Motor neuron (in vitro differentiated cells): ENCODE data around the gene CNTN5. TPM values are rescaled to one million over a fixed set of nuclear protein-coding genes. Genes with fewer than 3 reads are reported as not detected.

ENCODE experiments used
- ATAC-seq, 8 experiments: fragments of 200-7000 bp; cut with Tn5 transposase; replicated peaks in 6 of 8; 2 replicates each; pipeline ENCODE4 v1.8.0; 2021; ENCODE audit warnings: mild to moderate bottlenecking in 8 of 8, moderate library complexity in 8 of 8
- H3K27ac ChIP-seq, 2 donors: fragments of 250-450 bp; sonication (Bioruptor Pico); 2 replicates each; pipeline ENCODE4 v1.9.0; 2021; ENCODE audit warnings: antibody characterized with exemption in 2 of 2, mild to moderate bottlenecking in 2 of 2, moderate library complexity in 1 of 2
- H3K4me1 ChIP-seq, 2 donors: fragments of 250-450 bp; sonication (Bioruptor Pico); replicated peaks in 1 of 2; 2 replicates each; pipeline ENCODE4 v1.6.1; 2021; ENCODE audit warnings: antibody characterized with exemption in 2 of 2, mild to moderate bottlenecking in 2 of 2, moderate library complexity in 1 of 2
- H3K4me3 ChIP-seq, 5 donors: fragments of 250-450 bp; sonication (Bioruptor Pico); 2 replicates each; pipeline ENCODE4 v1.9.0; 2021; ENCODE audit warnings: antibody characterized with exemption in 5 of 5, mild to moderate bottlenecking in 5 of 5, moderate library complexity in 4 of 5
- WGBS, 10 experiments: fragments of 450-650 bp; shearing (Covaris generic); methylation state at CpG; one replicate each; pipeline ENCODE4 v1.0.0; 2022; 5-methylcytosine and 5-hydroxymethylcytosine counted together
- in situ Hi-C, 9 experiments: fragments of 400-800 bp; cut with MboI; loops; one replicate each; pipeline ENCODE4 v1.15.0; 2021; ENCODE audit warnings: low sequenced_read_pairs in 9 of 9, low pct_unique_long_range_greater_than_20kb in 2 of 9; ENCODE audit not compliant: unreplicated experiment in 9 of 9
- total RNA-seq, 8 experiments: library from RNA; unstranded; fragments of 300-600 nt; gene quantifications; 2 replicates each; pipeline versions ENCODE4 v1.2.3 to v1.2.4, GENCODE V29; 2022

The CNTN5 gene
- total RNA-seq, 8 experiments from 2014 or later = 3.1 to 22.7 (median 14.1) TPM; not detected in 2

- H3K27ac ChIP-seq = no peak overlapping the region
- WGBS, 10 experiments = 5 to 100% (median 59%) methylated on average over 3 to 10 of the region's 13 CpGs; no CpG with 5 or more reads in 2 of the 10 experiments
- peak in 2 of 8 experiments; percentile 31 to 56 for ATAC-seq
- H3K4me1 ChIP-seq = no peaks in the 10 kb centered on the region
- in situ Hi-C loops = no loop called here
- no peak overlapping the region for H3K4me3 ChIP-seq
Measured at GRCh38 chr11:99316776-99317520, 296.2 kb downstream of the CNTN5 start.

- H3K4me1 ChIP-seq = no peaks in the 10 kb centered on the region
- no peak overlapping the region for H3K27ac ChIP-seq
- H3K4me3 ChIP-seq = no peak overlapping the region
- in situ Hi-C loops = no loop called here
- WGBS, 10 experiments = 0 to 100% (median 59%) methylated on average over 1 to 4 of the region's 4 CpGs; no CpG with 5 or more reads in 2 of the 10 experiments
- no peak for ATAC-seq
Measured at GRCh38 chr11:99320769-99321290, 300.1 kb downstream of the CNTN5 start.

GRCh38 chr11:99325847-99326246 lies 305.1 kb downstream of the CNTN5 start:
- no peak overlapping the region for H3K4me3 ChIP-seq
- peak in 3 of 8 experiments; percentile 53 to 100 (median 99) for ATAC-seq
- H3K27ac ChIP-seq = no peak overlapping the region
- in situ Hi-C loops = no loop called here
- peaks cover 0 to 13% of the 10 kb centered on the region in 2 donors for H3K4me1 ChIP-seq
- 8 to 91% (median 63%) methylated on average over 2 to 8 of the region's 8 CpGs for WGBS, 10 experiments

- Histone ChIP-seq H3K4me3 (no peak overlapping the region), H3K27ac (no peak overlapping the region), H3K4me1 (peaks cover 0 to 13% of the 10 kb centered on the region in 2 donors)
- 40 to 100% (median 89%) methylated on average over 1 of the region's 1 CpG; no CpG with 5 or more reads in 2 of the 10 experiments for WGBS, 10 experiments
- ATAC-seq = peak in 3 of 8 experiments; percentile 36 to 60 (median 57)
- in situ Hi-C loops = no loop called here
Measured at GRCh38 chr11:99327066-99327465, 306.3 kb downstream of the CNTN5 start.

- peak in 3 of 8 experiments; percentile 19 to 29 (median 20) for ATAC-seq
- Histone ChIP-seq H3K4me1 (peaks cover 0 to 13% of the 10 kb centered on the region in 2 donors), H3K27ac (no peak overlapping the region), H3K4me3 (no peak overlapping the region)
- WGBS, 10 experiments = 35 to 100% (median 82%) methylated on average over 1 to 3 of the region's 3 CpGs; no CpG with 5 or more reads in 2 of the 10 experiments
- in situ Hi-C loops = no loop called here
Measured at GRCh38 chr11:99327527-99327926, 306.8 kb downstream of the CNTN5 start.

- 17 to 88% (median 64%) methylated on average over 1 of the region's 1 CpG; no CpG with 5 or more reads in 3 of the 10 experiments for WGBS, 10 experiments
- ATAC-seq = peak in 1 of 8 experiments; percentile 46
- H3K4me1 ChIP-seq = peaks cover 0 to 4% of the 10 kb centered on the region in 2 donors
- H3K27ac ChIP-seq = no peak overlapping the region
- no peak overlapping the region for H3K4me3 ChIP-seq
- in situ Hi-C loops = no loop called here
Measured at GRCh38 chr11:99333621-99334020, 312.9 kb downstream of the CNTN5 start.

GRCh38 chr11:99343117-99343516 lies 322.4 kb downstream of the CNTN5 start:
- in situ Hi-C loops = no loop called here
- H3K4me3 ChIP-seq = no peak overlapping the region
- peak in 1 of 8 experiments; percentile 24 for ATAC-seq
- 0 to 95% (median 75%) methylated on average over 1 to 2 of the region's 2 CpGs; no CpG with 5 or more reads in 1 of the 10 experiments for WGBS, 10 experiments
- H3K4me1 ChIP-seq = no peaks in the 10 kb centered on the region
- H3K27ac ChIP-seq = no peak overlapping the region

- 8 to 100% (median 75%) methylated on average over 1 to 5 of the region's 5 CpGs; no CpG with 5 or more reads in 1 of the 10 experiments for WGBS, 10 experiments
- in situ Hi-C loops = no loop called here
- H3K4me1 ChIP-seq = no peaks in the 10 kb centered on the region
- H3K27ac ChIP-seq = no peak overlapping the region
- no peak overlapping the region for H3K4me3 ChIP-seq
- no peak for ATAC-seq
Measured at GRCh38 chr11:99349151-99349673, 328.5 kb downstream of the CNTN5 start.

GRCh38 chr11:99351624-99352023 lies 330.9 kb downstream of the CNTN5 start:
- Histone ChIP-seq H3K27ac (no peak overlapping the region), H3K4me1 (no peaks in the 10 kb centered on the region), H3K4me3 (no peak overlapping the region)
- in situ Hi-C loops = no loop called here
- WGBS, 10 experiments = 0 to 83% (median 35%) methylated on average over 1 of the region's 1 CpG; no CpG with 5 or more reads in 4 of the 10 experiments
- no peak for ATAC-seq

GRCh38 chr11:99352642-99353041 lies 331.9 kb downstream of the CNTN5 start:
- H3K4me3 ChIP-seq = no peak overlapping the region
- no peaks in the 10 kb centered on the region for H3K4me1 ChIP-seq
- H3K27ac ChIP-seq = no peak overlapping the region
- 37 to 100% (median 66%) methylated on average over 1 to 5 of the region's 5 CpGs; no CpG with 5 or more reads in 4 of the 10 experiments for WGBS, 10 experiments
- no peak for ATAC-seq
- in situ Hi-C loops = no loop called here

GRCh38 chr11:99366546-99366945 lies 345.8 kb downstream of the CNTN5 start:
- Histone ChIP-seq H3K4me1 (peaks cover 9 to 10% of the 10 kb centered on the region in 2 donors), H3K27ac (no peak overlapping the region), H3K4me3 (no peak overlapping the region)
- in situ Hi-C loops = no loop called here
- WGBS, 10 experiments = 0 to 66% (median 48%) methylated on average over 2 to 7 of the region's 7 CpGs
- ATAC-seq = peak in 5 of 8 experiments; percentile 34 to 49 (median 41)

- ATAC-seq = peak in 6 of 8 experiments; percentile 37 to 78 (median 58)
- Histone ChIP-seq H3K4me3 (no peak overlapping the region), H3K27ac (no peak overlapping the region), H3K4me1 (peaks cover 9 to 10% of the 10 kb centered on the region in 2 donors)
- in situ Hi-C loops = no loop called here
- 15 to 100% (median 76%) methylated on average over 1 to 5 of the region's 5 CpGs for whole genome bisulfite sequencing, 10 experiments
Measured at GRCh38 chr11:99368583-99368982, 347.8 kb downstream of the CNTN5 start.

GRCh38 chr11:99370549-99371216 lies 349.9 kb downstream of the CNTN5 start:
- Histone ChIP-seq H3K27ac (no peak overlapping the region), H3K4me1 (peaks cover 9 to 10% of the 10 kb centered on the region in 2 donors), H3K4me3 (no peak overlapping the region)
- in situ Hi-C loops = no loop called here
- ATAC-seq = peak; percentile 86 to 100 (median 96)
- 0 to 88% (median 17%) methylated on average over 1 to 4 of the region's 4 CpGs; no CpG with 5 or more reads in 1 of the 10 experiments for WGBS, 10 experiments
